ENCODE results near the gene DOP1A.

DNA sequence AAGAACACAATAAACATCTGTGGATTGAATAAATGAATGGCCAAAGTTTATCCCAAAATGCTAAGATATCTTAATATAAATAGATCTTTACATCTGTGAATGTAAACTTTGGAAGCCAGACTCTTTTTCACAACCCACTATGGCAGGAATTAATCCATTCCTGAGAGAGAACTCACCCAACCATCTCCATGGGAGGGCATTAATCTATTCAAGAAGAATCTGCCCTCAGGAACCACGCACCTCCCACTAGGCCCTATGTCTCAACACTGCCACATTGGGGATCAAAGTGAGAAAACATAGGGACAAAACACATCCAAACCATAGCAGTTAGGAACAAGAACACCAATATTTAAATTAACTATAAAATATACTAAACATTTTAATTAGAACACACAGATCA lies 5.2 kb upstream of the DOP1A start:
- TF ChIP-seq, protein P1, sequence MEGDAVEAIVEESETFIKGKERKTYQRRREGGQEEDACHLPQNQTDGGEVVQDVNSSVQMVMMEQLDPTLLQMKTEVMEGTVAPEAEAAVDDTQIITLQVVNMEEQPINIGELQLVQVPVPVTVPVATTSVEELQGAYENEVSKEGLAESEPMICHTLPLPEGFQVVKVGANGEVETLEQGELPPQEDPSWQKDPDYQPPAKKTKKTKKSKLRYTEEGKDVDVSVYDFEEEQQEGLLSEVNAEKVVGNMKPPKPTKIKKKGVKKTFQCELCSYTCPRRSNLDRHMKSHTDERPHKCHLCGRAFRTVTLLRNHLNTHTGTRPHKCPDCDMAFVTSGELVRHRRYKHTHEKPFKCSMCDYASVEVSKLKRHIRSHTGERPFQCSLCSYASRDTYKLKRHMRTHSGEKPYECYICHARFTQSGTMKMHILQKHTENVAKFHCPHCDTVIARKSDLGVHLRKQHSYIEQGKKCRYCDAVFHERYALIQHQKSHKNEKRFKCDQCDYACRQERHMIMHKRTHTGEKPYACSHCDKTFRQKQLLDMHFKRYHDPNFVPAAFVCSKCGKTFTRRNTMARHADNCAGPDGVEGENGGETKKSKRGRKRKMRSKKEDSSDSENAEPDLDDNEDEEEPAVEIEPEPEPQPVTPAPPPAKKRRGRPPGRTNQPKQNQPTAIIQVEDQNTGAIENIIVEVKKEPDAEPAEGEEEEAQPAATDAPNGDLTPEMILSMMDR (IDR thresholded peaks at IDR 0.05), result no peak
- TF ChIP-seq POLR2A (IDR thresholded peaks at IDR 0.05), result no peak

Data from body of pancreas (tissue), 4 donors.